WTC11 (cell line): Measurements from ENCODE around the gene SLC25A11. TPM values are rescaled to one million over a fixed set of nuclear protein-coding genes. Genes with fewer than 3 reads are reported as not detected.

Experiments
- CBFB ChIP-seq: sonication (generic); formaldehyde crosslinking; IDR thresholded peaks from 2 replicates; pipeline ENCODE4 v1.8.1; 2022; ENCODE audit warnings: mild to moderate bottlenecking, low read depth, missing genetic modification reagents
- EMX1 ChIP-seq: fragments of 250-450 bp; sonication (Bioruptor Pico); IDR thresholded peaks from 2 replicates; pipeline ENCODE4 v1.8.0; 2021; ENCODE audit warnings: mild to moderate bottlenecking
- FOXK1 ChIP-seq: sonication (generic); formaldehyde crosslinking; IDR thresholded peaks from 2 replicates; pipeline ENCODE4 v1.8.0; 2022; ENCODE audit warnings: mild to moderate bottlenecking, moderate library complexity, missing genetic modification reagents
- JAZF1 ChIP-seq: fragments of 250-450 bp; sonication (Bioruptor Pico); IDR thresholded peaks from 2 replicates; pipeline ENCODE4 v1.9.0; 2021; ENCODE audit warnings: moderate library complexity, mild to moderate bottlenecking, inconsistent platforms
- JUN ChIP-seq: sonication (generic); formaldehyde crosslinking; IDR thresholded peaks from 2 replicates; pipeline ENCODE4 v1.8.0; 2023; ENCODE audit warnings: mild to moderate bottlenecking, missing genetic modification reagents
- NFYB ChIP-seq: sonication (generic); formaldehyde crosslinking; conservative IDR thresholded peaks from 2 replicates; pipeline ENCODE4 v1.8.0; 2022; ENCODE audit warnings: low read depth, missing genetic modification reagents
- OVOL2 ChIP-seq: fragments of 250-450 bp; sonication (Bioruptor Pico); IDR thresholded peaks from 2 replicates; pipeline ENCODE4 v1.9.0; 2021; ENCODE audit warnings: mild to moderate bottlenecking, borderline replicate concordance
- PRRX2 ChIP-seq: fragments of 250-450 bp; sonication (Bioruptor Pico); IDR thresholded peaks from 2 replicates; pipeline ENCODE4 v1.8.0; 2021; ENCODE audit warnings: mild to moderate bottlenecking
- RELA ChIP-seq: sonication (generic); formaldehyde crosslinking; IDR thresholded peaks from 2 replicates; pipeline ENCODE4 v1.8.1; 2022; ENCODE audit warnings: missing genetic modification reagents, mild to moderate bottlenecking, borderline replicate concordance
- RORB ChIP-seq: fragments of 250-450 bp; sonication (Bioruptor Pico); IDR thresholded peaks from 2 replicates; pipeline ENCODE4 v1.9.0; 2021; ENCODE audit warnings: mild to moderate bottlenecking
- SOX15 ChIP-seq: fragments of 250-450 bp; sonication (Bioruptor Pico); IDR thresholded peaks from 2 replicates; pipeline ENCODE4 v1.9.0; 2021; ENCODE audit warnings: mild to moderate bottlenecking
- TP53 ChIP-seq: sonication (generic); formaldehyde crosslinking; IDR thresholded peaks from 2 replicates; pipeline ENCODE4 v1.8.1; 2023; ENCODE audit warnings: mild to moderate bottlenecking, missing genetic modification reagents
- ZNF263 ChIP-seq: sonication (generic); formaldehyde crosslinking; IDR thresholded peaks from 2 replicates; pipeline ENCODE4 v1.8.1; 2022; ENCODE audit warnings: low read depth, mild to moderate bottlenecking, moderate library complexity, missing genetic modification reagents
- total RNA-seq: library from RNA; stranded (reverse); gene quantifications from 3 replicates; pipeline ENCODE4 v1.2.3, GENCODE V29; 2021
- TF ChIP-seq, protein P1 (sequence below): sonication (generic); formaldehyde crosslinking; IDR thresholded peaks from 2 replicates; pipeline ENCODE4 v1.8.0; 2022; ENCODE audit warnings: mild to moderate bottlenecking, missing genetic modification reagents
- TF ChIP-seq, protein P2 (sequence below): fragments of 200-600 bp; IDR thresholded peaks from 2 replicates; pipeline ENCODE4 v1.8.0; 2022; ENCODE audit warnings: antibody characterized with exemption
- TF ChIP-seq, protein P3 (sequence below): sonication (generic); formaldehyde crosslinking; IDR thresholded peaks from 2 replicates; pipeline ENCODE4 v1.8.0; 2023; ENCODE audit warnings: missing genetic modification reagents, mild to moderate bottlenecking, borderline replicate concordance
- TF ChIP-seq, protein P4 (sequence below): sonication (generic); formaldehyde crosslinking; IDR thresholded peaks from 2 replicates; pipeline ENCODE4 v1.8.0; 2022; ENCODE audit warnings: missing genetic modification reagents
- TF ChIP-seq, protein P5 (sequence below): sonication (generic); formaldehyde crosslinking; IDR thresholded peaks from 2 replicates; pipeline ENCODE4 v1.8.0; 2023; ENCODE audit warnings: mild to moderate bottlenecking, missing genetic modification reagents
- TF ChIP-seq, protein P6 (sequence below): sonication (generic); formaldehyde crosslinking; IDR thresholded peaks from 2 replicates; pipeline ENCODE4 v1.8.0; 2022; ENCODE audit warnings: mild to moderate bottlenecking, missing genetic modification reagents
- TF ChIP-seq, protein P7 (sequence below): sonication (generic); formaldehyde crosslinking; IDR thresholded peaks from 2 replicates; pipeline ENCODE4 v1.8.0; 2022; ENCODE audit warnings: mild to moderate bottlenecking, missing genetic modification reagents
- TF ChIP-seq, protein P8 (sequence below): sonication (generic); formaldehyde crosslinking; conservative IDR thresholded peaks from 2 replicates; pipeline ENCODE4 v1.8.1; 2022; ENCODE audit warnings: mild to moderate bottlenecking, missing genetic modification reagents

Gene SLC25A11
- total RNA-seq, 1 experiment from 2014 or later, result 73.7 TPM

DNA sequence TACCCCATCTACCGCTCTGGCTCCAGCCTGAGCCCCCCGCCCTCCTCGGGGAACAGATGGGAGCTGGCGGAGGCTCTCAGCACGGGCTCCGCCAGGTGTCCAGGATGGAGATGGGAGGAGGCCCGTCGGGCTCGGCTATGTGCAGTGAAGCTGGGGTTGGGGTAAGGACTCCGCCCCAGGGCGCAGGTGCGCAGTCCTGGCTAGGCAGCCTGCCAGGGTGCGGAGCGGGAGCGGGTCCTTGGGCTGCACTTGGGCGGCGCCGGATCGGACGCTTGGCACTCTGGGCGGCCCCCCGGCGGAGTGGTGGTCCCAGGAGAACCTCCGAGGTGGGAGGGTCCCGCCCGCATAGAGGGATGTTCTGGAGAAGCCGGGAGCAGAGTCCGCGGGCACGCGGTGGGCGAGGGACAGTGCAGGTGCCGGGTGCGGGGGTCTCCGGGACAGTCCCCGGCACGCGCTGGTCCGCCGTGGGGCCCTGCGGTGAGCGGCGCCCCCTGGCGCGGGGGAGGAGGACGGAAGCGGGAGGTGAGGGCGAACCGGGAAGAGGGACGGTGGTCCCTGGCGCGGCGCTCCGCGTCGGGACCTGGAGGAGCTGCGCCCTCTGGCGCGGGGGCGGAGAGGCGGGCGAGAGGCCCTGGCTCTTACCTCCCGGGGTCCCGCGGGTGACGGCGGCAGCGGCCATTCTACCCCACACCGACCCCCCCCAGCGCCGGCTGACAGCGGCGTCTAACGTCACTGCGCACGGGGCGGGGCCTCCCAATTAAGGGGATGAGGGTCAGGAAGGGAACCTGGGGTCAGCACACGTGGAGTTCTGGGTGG lies 47.3 kb upstream of the SLC25A11 start, which contains the start of gene CAMTA2 (continued):
- no peak for TF ChIP-seq OVOL2
- TF ChIP-seq, protein P1, sequence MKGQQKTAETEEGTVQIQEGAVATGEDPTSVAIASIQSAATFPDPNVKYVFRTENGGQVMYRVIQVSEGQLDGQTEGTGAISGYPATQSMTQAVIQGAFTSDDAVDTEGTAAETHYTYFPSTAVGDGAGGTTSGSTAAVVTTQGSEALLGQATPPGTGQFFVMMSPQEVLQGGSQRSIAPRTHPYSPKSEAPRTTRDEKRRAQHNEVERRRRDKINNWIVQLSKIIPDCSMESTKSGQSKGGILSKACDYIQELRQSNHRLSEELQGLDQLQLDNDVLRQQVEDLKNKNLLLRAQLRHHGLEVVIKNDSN, result peak; percentile 67; the same call in 1 of the 2 replicates
- TF ChIP-seq NFYB (CRISPR knock-in tag), result no peak
- TF ChIP-seq SOX15, result no peak
- TF ChIP-seq, protein P2, sequence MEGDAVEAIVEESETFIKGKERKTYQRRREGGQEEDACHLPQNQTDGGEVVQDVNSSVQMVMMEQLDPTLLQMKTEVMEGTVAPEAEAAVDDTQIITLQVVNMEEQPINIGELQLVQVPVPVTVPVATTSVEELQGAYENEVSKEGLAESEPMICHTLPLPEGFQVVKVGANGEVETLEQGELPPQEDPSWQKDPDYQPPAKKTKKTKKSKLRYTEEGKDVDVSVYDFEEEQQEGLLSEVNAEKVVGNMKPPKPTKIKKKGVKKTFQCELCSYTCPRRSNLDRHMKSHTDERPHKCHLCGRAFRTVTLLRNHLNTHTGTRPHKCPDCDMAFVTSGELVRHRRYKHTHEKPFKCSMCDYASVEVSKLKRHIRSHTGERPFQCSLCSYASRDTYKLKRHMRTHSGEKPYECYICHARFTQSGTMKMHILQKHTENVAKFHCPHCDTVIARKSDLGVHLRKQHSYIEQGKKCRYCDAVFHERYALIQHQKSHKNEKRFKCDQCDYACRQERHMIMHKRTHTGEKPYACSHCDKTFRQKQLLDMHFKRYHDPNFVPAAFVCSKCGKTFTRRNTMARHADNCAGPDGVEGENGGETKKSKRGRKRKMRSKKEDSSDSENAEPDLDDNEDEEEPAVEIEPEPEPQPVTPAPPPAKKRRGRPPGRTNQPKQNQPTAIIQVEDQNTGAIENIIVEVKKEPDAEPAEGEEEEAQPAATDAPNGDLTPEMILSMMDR, result peak; percentile 37
- TF ChIP-seq EMX1 (CRISPR knock-in tag), result no peak
- TF ChIP-seq RORB, result no peak
- TF ChIP-seq, protein P3, sequence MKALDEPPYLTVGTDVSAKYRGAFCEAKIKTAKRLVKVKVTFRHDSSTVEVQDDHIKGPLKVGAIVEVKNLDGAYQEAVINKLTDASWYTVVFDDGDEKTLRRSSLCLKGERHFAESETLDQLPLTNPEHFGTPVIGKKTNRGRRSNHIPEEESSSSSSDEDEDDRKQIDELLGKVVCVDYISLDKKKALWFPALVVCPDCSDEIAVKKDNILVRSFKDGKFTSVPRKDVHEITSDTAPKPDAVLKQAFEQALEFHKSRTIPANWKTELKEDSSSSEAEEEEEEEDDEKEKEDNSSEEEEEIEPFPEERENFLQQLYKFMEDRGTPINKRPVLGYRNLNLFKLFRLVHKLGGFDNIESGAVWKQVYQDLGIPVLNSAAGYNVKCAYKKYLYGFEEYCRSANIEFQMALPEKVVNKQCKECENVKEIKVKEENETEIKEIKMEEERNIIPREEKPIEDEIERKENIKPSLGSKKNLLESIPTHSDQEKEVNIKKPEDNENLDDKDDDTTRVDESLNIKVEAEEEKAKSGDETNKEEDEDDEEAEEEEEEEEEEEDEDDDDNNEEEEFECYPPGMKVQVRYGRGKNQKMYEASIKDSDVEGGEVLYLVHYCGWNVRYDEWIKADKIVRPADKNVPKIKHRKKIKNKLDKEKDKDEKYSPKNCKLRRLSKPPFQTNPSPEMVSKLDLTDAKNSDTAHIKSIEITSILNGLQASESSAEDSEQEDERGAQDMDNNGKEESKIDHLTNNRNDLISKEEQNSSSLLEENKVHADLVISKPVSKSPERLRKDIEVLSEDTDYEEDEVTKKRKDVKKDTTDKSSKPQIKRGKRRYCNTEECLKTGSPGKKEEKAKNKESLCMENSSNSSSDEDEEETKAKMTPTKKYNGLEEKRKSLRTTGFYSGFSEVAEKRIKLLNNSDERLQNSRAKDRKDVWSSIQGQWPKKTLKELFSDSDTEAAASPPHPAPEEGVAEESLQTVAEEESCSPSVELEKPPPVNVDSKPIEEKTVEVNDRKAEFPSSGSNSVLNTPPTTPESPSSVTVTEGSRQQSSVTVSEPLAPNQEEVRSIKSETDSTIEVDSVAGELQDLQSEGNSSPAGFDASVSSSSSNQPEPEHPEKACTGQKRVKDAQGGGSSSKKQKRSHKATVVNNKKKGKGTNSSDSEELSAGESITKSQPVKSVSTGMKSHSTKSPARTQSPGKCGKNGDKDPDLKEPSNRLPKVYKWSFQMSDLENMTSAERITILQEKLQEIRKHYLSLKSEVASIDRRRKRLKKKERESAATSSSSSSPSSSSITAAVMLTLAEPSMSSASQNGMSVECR, result peak; percentile 97; the same call in 1 of the 2 replicates
- TF ChIP-seq, protein P4, sequence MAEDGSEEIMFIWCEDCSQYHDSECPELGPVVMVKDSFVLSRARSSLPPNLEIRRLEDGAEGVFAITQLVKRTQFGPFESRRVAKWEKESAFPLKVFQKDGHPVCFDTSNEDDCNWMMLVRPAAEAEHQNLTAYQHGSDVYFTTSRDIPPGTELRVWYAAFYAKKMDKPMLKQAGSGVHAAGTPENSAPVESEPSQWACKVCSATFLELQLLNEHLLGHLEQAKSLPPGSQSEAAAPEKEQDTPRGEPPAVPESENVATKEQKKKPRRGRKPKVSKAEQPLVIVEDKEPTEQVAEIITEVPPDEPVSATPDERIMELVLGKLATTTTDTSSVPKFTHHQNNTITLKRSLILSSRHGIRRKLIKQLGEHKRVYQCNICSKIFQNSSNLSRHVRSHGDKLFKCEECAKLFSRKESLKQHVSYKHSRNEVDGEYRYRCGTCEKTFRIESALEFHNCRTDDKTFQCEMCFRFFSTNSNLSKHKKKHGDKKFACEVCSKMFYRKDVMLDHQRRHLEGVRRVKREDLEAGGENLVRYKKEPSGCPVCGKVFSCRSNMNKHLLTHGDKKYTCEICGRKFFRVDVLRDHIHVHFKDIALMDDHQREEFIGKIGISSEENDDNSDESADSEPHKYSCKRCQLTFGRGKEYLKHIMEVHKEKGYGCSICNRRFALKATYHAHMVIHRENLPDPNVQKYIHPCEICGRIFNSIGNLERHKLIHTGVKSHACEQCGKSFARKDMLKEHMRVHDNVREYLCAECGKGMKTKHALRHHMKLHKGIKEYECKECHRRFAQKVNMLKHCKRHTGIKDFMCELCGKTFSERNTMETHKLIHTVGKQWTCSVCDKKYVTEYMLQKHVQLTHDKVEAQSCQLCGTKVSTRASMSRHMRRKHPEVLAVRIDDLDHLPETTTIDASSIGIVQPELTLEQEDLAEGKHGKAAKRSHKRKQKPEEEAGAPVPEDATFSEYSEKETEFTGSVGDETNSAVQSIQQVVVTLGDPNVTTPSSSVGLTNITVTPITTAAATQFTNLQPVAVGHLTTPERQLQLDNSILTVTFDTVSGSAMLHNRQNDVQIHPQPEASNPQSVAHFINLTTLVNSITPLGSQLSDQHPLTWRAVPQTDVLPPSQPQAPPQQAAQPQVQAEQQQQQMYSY (CRISPR knock-in tag), result no peak
- no peak for TF ChIP-seq TP53 (CRISPR knock-in tag)
- TF ChIP-seq, protein P5, sequence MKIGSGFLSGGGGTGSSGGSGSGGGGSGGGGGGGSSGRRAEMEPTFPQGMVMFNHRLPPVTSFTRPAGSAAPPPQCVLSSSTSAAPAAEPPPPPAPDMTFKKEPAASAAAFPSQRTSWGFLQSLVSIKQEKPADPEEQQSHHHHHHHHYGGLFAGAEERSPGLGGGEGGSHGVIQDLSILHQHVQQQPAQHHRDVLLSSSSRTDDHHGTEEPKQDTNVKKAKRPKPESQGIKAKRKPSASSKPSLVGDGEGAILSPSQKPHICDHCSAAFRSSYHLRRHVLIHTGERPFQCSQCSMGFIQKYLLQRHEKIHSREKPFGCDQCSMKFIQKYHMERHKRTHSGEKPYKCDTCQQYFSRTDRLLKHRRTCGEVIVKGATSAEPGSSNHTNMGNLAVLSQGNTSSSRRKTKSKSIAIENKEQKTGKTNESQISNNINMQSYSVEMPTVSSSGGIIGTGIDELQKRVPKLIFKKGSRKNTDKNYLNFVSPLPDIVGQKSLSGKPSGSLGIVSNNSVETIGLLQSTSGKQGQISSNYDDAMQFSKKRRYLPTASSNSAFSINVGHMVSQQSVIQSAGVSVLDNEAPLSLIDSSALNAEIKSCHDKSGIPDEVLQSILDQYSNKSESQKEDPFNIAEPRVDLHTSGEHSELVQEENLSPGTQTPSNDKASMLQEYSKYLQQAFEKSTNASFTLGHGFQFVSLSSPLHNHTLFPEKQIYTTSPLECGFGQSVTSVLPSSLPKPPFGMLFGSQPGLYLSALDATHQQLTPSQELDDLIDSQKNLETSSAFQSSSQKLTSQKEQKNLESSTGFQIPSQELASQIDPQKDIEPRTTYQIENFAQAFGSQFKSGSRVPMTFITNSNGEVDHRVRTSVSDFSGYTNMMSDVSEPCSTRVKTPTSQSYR (CRISPR knock-in tag), result 0 out of 2 replicates have a peak, but pooled peaks have one; percentile 15
- TF ChIP-seq ZNF263 (CRISPR knock-in tag), result peak; percentile 24; the same call in 1 of the 2 replicates
- TF ChIP-seq CBFB (CRISPR knock-in tag), result no peak
- TF ChIP-seq, protein P6, sequence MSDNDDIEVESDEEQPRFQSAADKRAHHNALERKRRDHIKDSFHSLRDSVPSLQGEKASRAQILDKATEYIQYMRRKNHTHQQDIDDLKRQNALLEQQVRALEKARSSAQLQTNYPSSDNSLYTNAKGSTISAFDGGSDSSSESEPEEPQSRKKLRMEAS (CRISPR knock-in tag), result peak; percentile 87
- peak; percentile 42; the same call in 1 of the 2 replicates for TF ChIP-seq JUN (CRISPR knock-in tag)
- 0 out of 2 replicates have a peak, but pooled peaks have one; percentile 34 for TF ChIP-seq RELA
- TF ChIP-seq, protein P7, sequence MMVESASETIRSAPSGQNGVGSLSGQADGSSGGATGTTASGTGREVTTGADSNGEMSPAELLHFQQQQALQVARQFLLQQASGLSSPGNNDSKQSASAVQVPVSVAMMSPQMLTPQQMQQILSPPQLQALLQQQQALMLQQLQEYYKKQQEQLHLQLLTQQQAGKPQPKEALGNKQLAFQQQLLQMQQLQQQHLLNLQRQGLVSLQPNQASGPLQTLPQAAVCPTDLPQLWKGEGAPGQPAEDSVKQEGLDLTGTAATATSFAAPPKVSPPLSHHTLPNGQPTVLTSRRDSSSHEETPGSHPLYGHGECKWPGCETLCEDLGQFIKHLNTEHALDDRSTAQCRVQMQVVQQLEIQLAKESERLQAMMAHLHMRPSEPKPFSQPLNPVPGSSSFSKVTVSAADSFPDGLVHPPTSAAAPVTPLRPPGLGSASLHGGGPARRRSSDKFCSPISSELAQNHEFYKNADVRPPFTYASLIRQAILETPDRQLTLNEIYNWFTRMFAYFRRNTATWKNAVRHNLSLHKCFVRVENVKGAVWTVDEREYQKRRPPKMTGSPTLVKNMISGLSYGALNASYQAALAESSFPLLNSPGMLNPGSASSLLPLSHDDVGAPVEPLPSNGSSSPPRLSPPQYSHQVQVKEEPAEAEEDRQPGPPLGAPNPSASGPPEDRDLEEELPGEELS (CRISPR knock-in tag), result 0 out of 2 replicates have a peak, but pooled peaks have one; percentile 17
- no peak for TF ChIP-seq JAZF1 (CRISPR knock-in tag)
- TF ChIP-seq, protein P8, sequence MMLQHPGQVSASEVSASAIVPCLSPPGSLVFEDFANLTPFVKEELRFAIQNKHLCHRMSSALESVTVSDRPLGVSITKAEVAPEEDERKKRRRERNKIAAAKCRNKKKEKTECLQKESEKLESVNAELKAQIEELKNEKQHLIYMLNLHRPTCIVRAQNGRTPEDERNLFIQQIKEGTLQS (CRISPR knock-in tag), result no peak
- TF ChIP-seq FOXK1 (CRISPR knock-in tag), result peak; percentile 34; the same call in 1 of the 2 replicates
- no peak for TF ChIP-seq PRRX2 (CRISPR knock-in tag)
